Peyer's patch (tissue), 4 donors: ENCODE measurements around the gene BTG4. TPM values are rescaled to one million over a fixed set of nuclear protein-coding genes. Genes with fewer than 3 reads are reported as not detected.

ENCODE experiments used
- DNase-seq, 3 donors: peaks; one replicate each; pipeline ENCODE4 v3.0.0-alpha.2; 2017 to 2019
- H3K27ac ChIP-seq, 4 donors: fragments of 200-600 bp; sonication (generic); one replicate each; pipeline ENCODE4 v1.5.1; 2016 to 2019
- H3K27me3 ChIP-seq, 2 donors: fragments of 200-600 bp; sonication (generic); one replicate each; pipeline ENCODE4 v1.5.1; 2019
- H3K36me3 ChIP-seq, 3 donors: fragments of 200-600 bp; sonication (generic); one replicate each; pipeline ENCODE4 v1.5.1; 2016 to 2019
- H3K4me1 ChIP-seq, 4 donors: fragments of 200-600 bp; sonication (generic); one replicate each; pipeline ENCODE4 v1.5.1; 2016 to 2019
- H3K4me3 ChIP-seq, 4 donors: fragments of 200-600 bp; sonication (generic); 1 replicate in 3 of 4; 2 replicates in 1 of 4; pipeline ENCODE4 v1.5.1; 2016 to 2019; ENCODE audit warnings: mild to moderate bottlenecking in 1 of 4
- H3K9me3 ChIP-seq, 4 donors: fragments of 200-600 bp; sonication (generic); one replicate each; pipeline ENCODE4 v1.5.1; 2016 to 2019; ENCODE audit warnings: mild to moderate bottlenecking in 1 of 4
- CTCF ChIP-seq, 6 experiments: fragments of 450-650 bp in 4 of 6; fragments of 200-600 bp in 2 of 6; sonication (generic) in 1 of 6; IDR thresholded peaks; one replicate each; pipeline ENCODE4 v1.5.1; 2017 to 2019; ENCODE audit warnings: antibody characterized with exemption in 6 of 6, mild to moderate bottlenecking in 3 of 6, moderate library complexity in 1 of 6
- POLR2A ChIP-seq, 2 donors: fragments of 450-650 bp; IDR thresholded peaks; one replicate each; pipeline ENCODE4 v1.5.1; 2017; ENCODE audit warnings: antibody characterized with exemption in 2 of 2, mild to moderate bottlenecking in 2 of 2, moderate library complexity in 2 of 2
- total RNA-seq, 4 donors: library from RNA; depleted of rRNA; stranded (reverse); fragments of >200 nt; gene quantifications; one replicate each; pipeline ENCODE4 v1.1.0, GENCODE V29; 2016

Gene BTG4
- total RNA-seq, 4 donors from 2014 or later = not detected

- Histone ChIP-seq H3K27me3 (no peaks in the 10 kb centered on the region), H3K4me3 (no peak overlapping the region), H3K4me1 (no peaks in the 10 kb centered on the region), H3K36me3 (no peaks in the 10 kb centered on the region), H3K9me3 (no peaks in the 10 kb centered on the region), H3K27ac (no peak overlapping the region)
- no peak for DNase-seq
- no peak for TF ChIP-seq CTCF (IDR thresholded peaks at IDR 0.05)
- TF ChIP-seq POLR2A (IDR thresholded peaks at IDR 0.05) = no peak
Measured at GRCh38 chr11:111532365-111532709, 20.2 kb upstream of the BTG4 start.

GRCh38 chr11:111531687-111532364, 19.6 kb upstream of the BTG4 start:
- H3K9me3 ChIP-seq = no peaks in the 10 kb centered on the region
- H3K36me3 ChIP-seq = no peaks in the 10 kb centered on the region
- H3K27ac ChIP-seq = no peak overlapping the region
- TF ChIP-seq CTCF (IDR thresholded peaks at IDR 0.05) (no peak), POLR2A (IDR thresholded peaks at IDR 0.05) (no peak)
- H3K4me1 ChIP-seq = no peaks in the 10 kb centered on the region
- no peak for DNase-seq
- H3K4me3 ChIP-seq = no peak overlapping the region
- H3K27me3 ChIP-seq = no peaks in the 10 kb centered on the region

GRCh38 chr11:111531136-111531535, 18.9 kb upstream of the BTG4 start:
- Histone ChIP-seq H3K36me3 (no peaks in the 10 kb centered on the region), H3K9me3 (no peaks in the 10 kb centered on the region), H3K4me1 (no peaks in the 10 kb centered on the region), H3K27me3 (no peaks in the 10 kb centered on the region), H3K4me3 (no peak overlapping the region), H3K27ac (no peak overlapping the region)
- no peak for DNase-seq
- TF ChIP-seq POLR2A (IDR thresholded peaks at IDR 0.05) = no peak
- no peak for TF ChIP-seq CTCF (IDR thresholded peaks at IDR 0.05)

GRCh38 chr11:111530091-111530490, 17.9 kb upstream of the BTG4 start:
- Histone ChIP-seq H3K4me3 (no peak overlapping the region), H3K9me3 (no peaks in the 10 kb centered on the region), H3K4me1 (no peaks in the 10 kb centered on the region), H3K27ac (no peak overlapping the region), H3K36me3 (no peaks in the 10 kb centered on the region), H3K27me3 (no peaks in the 10 kb centered on the region)
- TF ChIP-seq CTCF (IDR thresholded peaks at IDR 0.05) (no peak), POLR2A (IDR thresholded peaks at IDR 0.05) (no peak)
- DNase-seq = no peak

- no peak for TF ChIP-seq CTCF (IDR thresholded peaks at IDR 0.05)
- TF ChIP-seq POLR2A (IDR thresholded peaks at IDR 0.05) = no peak
- DNase-seq = no peak
- H3K4me1 ChIP-seq = no peaks in the 10 kb centered on the region
- no peaks in the 10 kb centered on the region for H3K27me3 ChIP-seq
- H3K4me3 ChIP-seq = no peak overlapping the region
- H3K27ac ChIP-seq = no peak overlapping the region
- no peaks in the 10 kb centered on the region for H3K36me3 ChIP-seq
- H3K9me3 ChIP-seq = no peaks in the 10 kb centered on the region
Measured at GRCh38 chr11:111528557-111528956, 16.4 kb upstream of the BTG4 start.

- TF ChIP-seq CTCF (IDR thresholded peaks at IDR 0.05) (no peak), POLR2A (IDR thresholded peaks at IDR 0.05) (no peak)
- DNase-seq = no peak
- H3K36me3 ChIP-seq = no peaks in the 10 kb centered on the region
- H3K27ac ChIP-seq = no peak overlapping the region
- no peaks in the 10 kb centered on the region for H3K4me1 ChIP-seq
- no peaks in the 10 kb centered on the region for H3K27me3 ChIP-seq
- H3K4me3 ChIP-seq = no peak overlapping the region
- no peaks in the 10 kb centered on the region for H3K9me3 ChIP-seq
Measured at GRCh38 chr11:111527279-111527678, 15.1 kb upstream of the BTG4 start.
